Liver (tissue), 9 donors: ENCODE data around the gene NINJ2. TPM values are rescaled to one million over a fixed set of nuclear protein-coding genes. Genes with fewer than 3 reads are reported as not detected.

Experiments used
- DNase-seq: peaks from one replicate; pipeline ENCODE4 v3.0.0-alpha.2; 2017; ENCODE audit warnings: low spot score
- H3K27ac ChIP-seq, 2 donors: one replicate each; pipeline ENCODE4 v1.7.0; 2013; ENCODE audit warnings: inconsistent platforms in 2 of 2, low read length in 2 of 2, control low read depth in 1 of 2, low read depth in 1 of 2, mild to moderate bottlenecking in 1 of 2
- H3K27me3 ChIP-seq, 4 donors: one replicate each; pipeline versions ENCODE4 v1.6.1 to v1.7.0; 2013; ENCODE audit warnings: low read length in 3 of 4, inconsistent platforms in 1 of 4, mild to moderate bottlenecking in 1 of 4, moderate library complexity in 1 of 4; ENCODE audit not compliant: control insufficient read depth in 4 of 4, insufficient read depth in 4 of 4
- H3K36me3 ChIP-seq, 4 donors: one replicate each; pipeline versions ENCODE4 v1.6.1 to v1.7.0; 2013; ENCODE audit warnings: low read length in 3 of 4, mild to moderate bottlenecking in 3 of 4, low read depth in 1 of 4, moderate library complexity in 1 of 4; ENCODE audit not compliant: control insufficient read depth in 4 of 4, insufficient read depth in 3 of 4
- H3K4me1 ChIP-seq, 4 donors: one replicate each; pipeline versions ENCODE4 v1.6.1 to v1.7.0; 2013; ENCODE audit warnings: low read length in 3 of 4, mild to moderate bottlenecking in 3 of 4, moderate library complexity in 1 of 4; ENCODE audit not compliant: control insufficient read depth in 4 of 4, insufficient read depth in 4 of 4
- H3K4me3 ChIP-seq, 3 donors: one replicate each; pipeline versions ENCODE4 v1.6.1 to v1.7.0; 2013; ENCODE audit warnings: low read length in 3 of 3, control low read depth in 1 of 3, low read depth in 1 of 3, mild to moderate bottlenecking in 1 of 3
- H3K9ac ChIP-seq, 2 donors: one replicate each; pipeline ENCODE4 v1.7.0; 2013; ENCODE audit warnings: low read length in 2 of 2, mild to moderate bottlenecking in 2 of 2, moderate library complexity in 2 of 2, control low read depth in 1 of 2, low read depth in 1 of 2
- H3K9me3 ChIP-seq, 4 donors: one replicate each; pipeline versions ENCODE4 v1.6.1 to v1.7.0; 2013; ENCODE audit warnings: low read length in 3 of 4; ENCODE audit not compliant: control insufficient read depth in 4 of 4
- ATF3 ChIP-seq: IDR thresholded peaks from 2 replicates; pipeline ENCODE4 v1.6.1; 2016; ENCODE audit warnings: antibody characterized with exemption
- CTCF ChIP-seq: fragments of 150-350 bp; IDR thresholded peaks from 2 replicates; pipeline ENCODE4 v1.5.1; 2017; ENCODE audit warnings: improper control_type of control experiment, low read depth, low read length; ENCODE audit not compliant: missing input control
- EGR1 ChIP-seq, 2 donors: IDR thresholded peaks; 2 replicates each; pipeline ENCODE4 v1.6.1; 2016 to 2018; ENCODE audit warnings: antibody characterized with exemption in 2 of 2, low read depth in 2 of 2
- FOXA1 ChIP-seq: IDR thresholded peaks from 2 replicates; pipeline ENCODE4 v1.6.1; 2016; ENCODE audit warnings: antibody characterized with exemption
- GABPA ChIP-seq, 2 donors: IDR thresholded peaks in 1 of 2; conservative IDR thresholded peaks in 1 of 2; 2 replicates each; pipeline ENCODE4 v1.6.1; 2016; ENCODE audit warnings: antibody characterized with exemption in 2 of 2, mild to moderate bottlenecking in 1 of 2, moderate library complexity in 1 of 2
- HNF4A ChIP-seq, 2 donors: conservative IDR thresholded peaks; 2 replicates each; pipeline ENCODE4 v1.6.1; 2016; ENCODE audit warnings: antibody characterized with exemption in 2 of 2, mild to moderate bottlenecking in 2 of 2
- JUND ChIP-seq, 2 donors: IDR thresholded peaks; 2 replicates each; pipeline ENCODE4 v1.6.1; 2016; ENCODE audit warnings: antibody characterized with exemption in 2 of 2
- MAX ChIP-seq: IDR thresholded peaks from 2 replicates; pipeline ENCODE4 v1.6.1; 2016; ENCODE audit warnings: antibody characterized with exemption
- NR2F2 ChIP-seq: IDR thresholded peaks from 2 replicates; pipeline ENCODE4 v1.6.1; 2016; ENCODE audit warnings: antibody characterized with exemption
- RAD21 ChIP-seq, 2 donors: IDR thresholded peaks; 2 replicates each; pipeline ENCODE4 v1.6.1; 2016; ENCODE audit warnings: antibody characterized with exemption in 2 of 2, mild to moderate bottlenecking in 2 of 2
- REST ChIP-seq: IDR thresholded peaks from 2 replicates; pipeline ENCODE4 v1.6.1; 2016; ENCODE audit warnings: antibody characterized with exemption, mild to moderate bottlenecking
- RXRA ChIP-seq, 2 donors: IDR thresholded peaks; 2 replicates each; pipeline ENCODE4 v1.6.1; 2017 to 2018; ENCODE audit warnings: antibody characterized with exemption in 2 of 2, mild to moderate bottlenecking in 1 of 2
- SP1 ChIP-seq: IDR thresholded peaks from 2 replicates; pipeline ENCODE4 v1.6.1; 2018; ENCODE audit warnings: antibody characterized with exemption, mild to moderate bottlenecking
- TAF1 ChIP-seq: conservative IDR thresholded peaks from 2 replicates; pipeline ENCODE4 v1.6.1; 2016; ENCODE audit warnings: antibody characterized with exemption, mild to moderate bottlenecking
- ZBTB33 ChIP-seq: IDR thresholded peaks from 2 replicates; pipeline ENCODE4 v1.6.1; 2016; ENCODE audit warnings: antibody characterized with exemption
- WGBS: extraction: QIAGEN DNeasy Blood & Tissue Kit; methylation state at CpG from one replicate; pipeline ENCODE4 v1.1.7; 2013; 5-methylcytosine and 5-hydroxymethylcytosine counted together
- polyA plus RNA-seq, 2 donors: library from polyadenylated mRNA; stranded (reverse) in 1 of 2; unstranded in 1 of 2; fragments of 200-250 nt in 1 of 2; fragments of >200 nt in 1 of 2; fragmentation: Nextera tagmentation in 1 of 2; extraction: Ambion mirVana in 1 of 2; gene quantifications; one replicate each; pipeline versions ENCODE4 v1.2.1 to v1.2.3, GENCODE V29; 2013 to 2015
- total RNA-seq, 2 donors: library from RNA; depleted of rRNA; stranded (reverse); fragments of >200 nt; gene quantifications; one replicate each; pipeline ENCODE4 v1.2.3, GENCODE V29; 2014
- donor health status: healthy.
- donor health status: healthy.
- donor health status: healthy.
- donor health status: healthy.
- donor health status: healthy.

Gene NINJ2
- total and polyA plus RNA-seq, 4 donors: 6.7 to 16.5 (median 15.4) TPM

- Histone ChIP-seq H3K36me3 (no peaks in the 10 kb centered on the region), H3K27me3 (no peaks in the 10 kb centered on the region), H3K4me3 (no peak overlapping the region), H3K27ac (no peak overlapping the region), H3K9me3 (no peaks in the 10 kb centered on the region), H3K9ac (no peak overlapping the region), H3K4me1 (no peaks in the 10 kb centered on the region)
- TF ChIP-seq JUND (IDR thresholded peaks at IDR 0.05): no peak
- TF ChIP-seq SP1: no peak
- TF ChIP-seq FOXA1: no peak
- no peak for TF ChIP-seq CTCF
- TF ChIP-seq MAX: no peak
- TF ChIP-seq REST: no peak
- no peak for TF ChIP-seq NR2F2
- TF ChIP-seq EGR1 (IDR thresholded peaks at IDR 0.05; ENCODE audit: low read depth in 2 of 2): no peak
- no peak for TF ChIP-seq TAF1
- no peak for TF ChIP-seq RXRA (IDR thresholded peaks at IDR 0.05)
- TF ChIP-seq RAD21 (IDR thresholded peaks at IDR 0.05): no peak
- no peak for TF ChIP-seq HNF4A (conservative IDR thresholded peaks at IDR 0.05)
- TF ChIP-seq ZBTB33: no peak
- no peak for TF ChIP-seq ATF3
- TF ChIP-seq GABPA (IDR thresholded peaks at IDR 0.05 in 1 of 2, conservative IDR thresholded peaks at IDR 0.05 in 1 of 2): no peak
- 67% methylated on average over 8 of the region's 8 CpGs for WGBS
- DNase-seq: no peak
Measured at GRCh38 chr12:712172-712863, 49.1 kb upstream of the NINJ2 start.
